ENCODE measurements around the gene POU3F3.

Gene POU3F3

GRCh38 chr2:104883357-104883756 lies 29.4 kb downstream of the POU3F3 start:
- no peak overlapping the region for H3K4me3 ChIP-seq (ENCODE audit: low read length)
- DNase-seq (ENCODE audit: low read depth) = no peak
- TF ChIP-seq CTCF (conservative IDR thresholded peaks at IDR 0.05; ENCODE audit: low read length) = no peak

- TF ChIP-seq CTCF (conservative IDR thresholded peaks at IDR 0.05; ENCODE audit: low read length) = no peak
- no peak overlapping the region for H3K4me3 ChIP-seq (ENCODE audit: low read length)
- no peak for DNase-seq (ENCODE audit: low read depth)
Observed at GRCh38 chr2:104885119-104885782, 31.3 kb downstream of the POU3F3 start.

DNA sequence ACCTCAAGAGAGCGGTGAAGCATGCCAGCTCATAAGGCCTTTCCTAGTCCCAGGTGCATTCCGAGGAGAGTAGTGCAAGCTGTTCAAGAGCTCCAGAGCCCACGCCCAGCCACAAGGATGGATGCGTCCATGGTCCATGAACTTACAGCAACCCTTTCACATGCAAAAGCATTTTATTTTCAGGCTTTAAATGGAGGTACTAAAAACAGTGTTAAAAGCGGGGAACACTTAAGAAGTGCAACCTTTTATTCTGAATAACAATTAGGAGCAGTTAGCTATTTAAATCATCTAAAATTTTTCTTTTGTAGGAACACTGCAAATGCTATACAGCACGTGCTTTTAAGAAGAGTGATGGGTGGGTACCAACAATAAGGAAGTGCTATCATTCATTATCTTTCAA lies 33.8 kb downstream of the POU3F3 start:
- no peak for DNase-seq (ENCODE audit: low read depth)
- H3K4me3 ChIP-seq (ENCODE audit: low read length) = no peak overlapping the region
- no peak for TF ChIP-seq CTCF (conservative IDR thresholded peaks at IDR 0.05; ENCODE audit: low read length)

- TF ChIP-seq CTCF (conservative IDR thresholded peaks at IDR 0.05; ENCODE audit: low read length) = no peak
- DNase-seq (ENCODE audit: low read depth) = no peak
- no peak overlapping the region for H3K4me3 ChIP-seq (ENCODE audit: low read length)
Observed at GRCh38 chr2:104888489-104889258, 34.8 kb downstream of the POU3F3 start.

DNA sequence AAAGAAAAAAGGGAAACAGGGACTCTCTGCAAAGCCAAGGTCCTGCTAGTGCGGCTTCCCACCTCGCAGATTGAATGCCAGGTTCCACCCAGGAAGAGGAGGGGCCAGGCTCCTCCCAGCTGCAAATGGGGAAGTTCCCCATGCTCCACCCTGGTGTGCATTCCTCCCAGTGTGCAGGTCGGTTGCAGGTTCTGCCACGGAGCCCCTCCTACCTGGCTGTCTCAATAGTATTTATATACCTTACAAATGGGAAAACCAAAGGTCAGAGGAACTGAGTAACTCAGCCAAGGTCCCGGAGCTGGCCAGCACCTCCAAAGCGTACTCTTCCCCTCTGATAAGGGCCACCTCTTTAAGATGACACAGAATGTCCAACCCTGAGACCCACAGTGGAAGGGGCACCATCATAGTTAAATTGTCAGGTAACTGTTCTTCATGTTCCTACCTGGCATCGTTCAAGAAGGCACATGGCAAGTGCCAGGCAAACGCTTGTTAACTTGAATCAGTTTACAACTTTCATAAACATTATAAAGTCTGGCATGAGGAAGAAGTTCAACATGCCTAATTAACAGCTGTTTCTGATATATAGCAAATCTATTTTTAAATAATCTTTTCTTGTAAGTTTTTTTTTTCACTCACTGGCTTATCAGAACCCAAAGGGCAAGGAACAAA lies 35.5 kb downstream of the POU3F3 start:
- no peak for TF ChIP-seq CTCF (conservative IDR thresholded peaks at IDR 0.05; ENCODE audit: low read length)
- DNase-seq (ENCODE audit: low read depth) = no peak
- no peak overlapping the region for H3K4me3 ChIP-seq (ENCODE audit: low read length)

DNA sequence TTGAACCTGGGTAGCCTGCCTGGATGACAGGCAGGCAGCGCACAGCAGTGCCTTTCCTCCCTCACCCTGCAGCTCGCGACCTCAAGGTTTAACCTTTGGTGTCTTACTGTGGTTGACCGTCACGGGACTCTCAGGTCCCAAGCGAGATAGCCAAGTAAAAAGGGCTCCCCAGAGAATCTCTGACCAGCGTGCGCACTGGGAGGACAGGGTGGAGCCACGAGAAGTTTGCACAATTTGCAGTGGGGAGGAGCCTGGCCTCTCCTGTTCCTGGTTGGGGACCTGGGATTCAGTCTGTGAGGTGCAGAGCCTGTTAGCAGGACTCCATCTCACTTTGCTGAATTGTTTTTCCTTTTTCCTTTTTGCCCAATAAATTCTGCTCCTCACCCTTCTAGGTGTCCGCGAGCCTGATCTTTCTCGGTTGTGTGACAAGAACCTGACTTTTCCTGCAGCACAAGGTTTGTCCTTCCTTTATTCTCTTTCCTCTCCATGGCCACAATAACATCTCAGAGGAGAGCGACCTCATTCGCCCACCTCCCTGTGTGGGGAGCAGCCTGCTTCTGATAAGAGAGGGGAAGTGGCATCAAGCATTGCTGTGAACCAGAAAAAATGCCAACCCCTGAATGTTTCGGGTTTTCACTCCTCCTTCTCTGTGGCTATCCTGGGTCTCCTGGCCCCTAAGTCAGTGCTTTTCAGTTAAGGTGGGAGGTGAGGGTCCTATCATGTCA lies 36.2 kb downstream of the POU3F3 start:
- no peak overlapping the region for H3K4me3 ChIP-seq (ENCODE audit: low read length)
- no peak for TF ChIP-seq CTCF (conservative IDR thresholded peaks at IDR 0.05; ENCODE audit: low read length)
- no peak for DNase-seq (ENCODE audit: low read depth)

All from AG10803 (cell line).